ENCODE measurements around the gene SLC2A4. TPM values are rescaled to one million over a fixed set of nuclear protein-coding genes. Genes with fewer than 3 reads are reported as not detected.

SLC2A4 gene
- total RNA-seq, 2 donors from 2014 or later, result 1.2 to 7.7 TPM

DNA sequence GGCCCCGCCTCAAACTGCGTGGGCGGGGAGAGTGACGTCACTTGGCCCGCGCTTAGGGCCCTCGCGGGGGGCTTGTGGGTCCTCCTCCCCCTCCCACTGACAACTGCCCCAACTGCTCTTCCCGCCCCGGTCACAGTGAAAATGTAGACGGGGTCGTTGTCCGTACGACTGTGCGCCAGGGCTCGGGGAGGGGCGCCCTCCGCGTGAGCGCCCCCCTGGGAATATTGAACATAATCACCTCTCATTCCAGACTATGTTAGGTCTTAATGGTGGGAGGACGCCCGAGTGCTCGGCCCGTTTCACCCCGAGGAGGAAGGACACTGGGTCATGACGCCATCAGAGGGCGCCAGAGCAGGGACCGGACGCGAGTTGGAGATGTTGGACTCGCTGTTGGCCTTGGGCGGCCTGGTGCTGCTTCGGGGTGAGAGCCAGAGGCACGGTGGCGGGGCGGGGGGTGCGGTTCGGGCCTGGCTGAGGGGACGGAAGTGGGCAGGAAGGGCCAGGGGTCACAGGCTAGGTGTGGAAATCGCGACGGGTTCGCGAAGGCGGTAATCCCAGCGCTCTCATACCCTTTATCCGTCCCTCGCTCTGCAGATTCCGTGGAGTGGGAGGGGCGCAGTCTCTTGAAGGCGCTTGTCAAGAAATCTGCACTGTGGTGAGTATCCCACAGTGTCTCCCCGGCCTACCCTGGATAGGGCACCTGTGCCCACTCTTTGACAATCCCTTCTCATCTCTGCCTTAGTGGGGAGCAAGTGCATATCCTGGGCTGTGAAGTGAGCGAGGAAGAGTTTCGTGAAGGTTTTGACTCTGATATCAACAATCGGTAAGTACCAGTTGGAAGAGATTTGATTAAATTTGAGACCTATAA is 29.1 kb upstream of the SLC2A4 start, which contains the start of gene ELP5:
TSS of gene ELP5 (plus strand) at position 40 of the 868 bp plus-strand sequence. CDS start at position 376, 336 bp downstream.
- Histone ChIP-seq H3K27ac (peak within 1 kb of the TSS; percentile 99), H3K36me3 (peaks cover 12% of the 10 kb centered on the region), H3K9me3 (no peaks in the 10 kb centered on the region), H3K27me3 (replicated peaks; ENCODE audit: insufficient read depth) (no peaks in the 10 kb centered on the region), H3K4me3 (peak within 1 kb of the TSS; percentile 98), H3K4me1 (ENCODE audit: control insufficient read depth in 1 of 2, low read depth in 2 of 2) (peaks cover 18 to 36% of the 10 kb centered on the region in 2 donors)
- DNase-seq (ENCODE audit: low spot score), result peak; percentile 85
- TF ChIP-seq, protein P1, sequence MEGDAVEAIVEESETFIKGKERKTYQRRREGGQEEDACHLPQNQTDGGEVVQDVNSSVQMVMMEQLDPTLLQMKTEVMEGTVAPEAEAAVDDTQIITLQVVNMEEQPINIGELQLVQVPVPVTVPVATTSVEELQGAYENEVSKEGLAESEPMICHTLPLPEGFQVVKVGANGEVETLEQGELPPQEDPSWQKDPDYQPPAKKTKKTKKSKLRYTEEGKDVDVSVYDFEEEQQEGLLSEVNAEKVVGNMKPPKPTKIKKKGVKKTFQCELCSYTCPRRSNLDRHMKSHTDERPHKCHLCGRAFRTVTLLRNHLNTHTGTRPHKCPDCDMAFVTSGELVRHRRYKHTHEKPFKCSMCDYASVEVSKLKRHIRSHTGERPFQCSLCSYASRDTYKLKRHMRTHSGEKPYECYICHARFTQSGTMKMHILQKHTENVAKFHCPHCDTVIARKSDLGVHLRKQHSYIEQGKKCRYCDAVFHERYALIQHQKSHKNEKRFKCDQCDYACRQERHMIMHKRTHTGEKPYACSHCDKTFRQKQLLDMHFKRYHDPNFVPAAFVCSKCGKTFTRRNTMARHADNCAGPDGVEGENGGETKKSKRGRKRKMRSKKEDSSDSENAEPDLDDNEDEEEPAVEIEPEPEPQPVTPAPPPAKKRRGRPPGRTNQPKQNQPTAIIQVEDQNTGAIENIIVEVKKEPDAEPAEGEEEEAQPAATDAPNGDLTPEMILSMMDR (IDR thresholded peaks at IDR 0.05), result no peak
- peak; percentile 52 for ATAC-seq (ENCODE audit: insufficient number of reproducible peaks, low FRiP score, low read depth)

- H3K4me3 ChIP-seq, result peak overlapping the region; percentile 98
Measured at GRCh38 chr17:7253082-7253481, 28.4 kb upstream of the SLC2A4 start.

GRCh38 chr17:7254511-7254910 is 27.0 kb upstream of the SLC2A4 start:
- DNase-seq (ENCODE audit: low spot score), result no peak
- H3K4me1 ChIP-seq (ENCODE audit: control insufficient read depth in 1 of 2, low read depth in 2 of 2), result peaks cover 15 to 26% of the 10 kb centered on the region in 2 donors
- no peak overlapping the region for H3K27ac ChIP-seq
- H3K9me3 ChIP-seq, result no peaks in the 10 kb centered on the region
- peaks cover 26% of the 10 kb centered on the region for H3K36me3 ChIP-seq
- H3K4me3 ChIP-seq, result no peak overlapping the region
- TF ChIP-seq, protein P1 (IDR thresholded peaks at IDR 0.05), result no peak
- no peak for ATAC-seq (ENCODE audit: insufficient number of reproducible peaks, low FRiP score, low read depth)
- H3K27me3 ChIP-seq (replicated peaks; ENCODE audit: insufficient read depth), result no peaks in the 10 kb centered on the region

More at GRCh38 chr17:7253082-7253481, 28.4 kb upstream of the SLC2A4 start:
- DNase-seq (ENCODE audit: low spot score), result no peak
- Histone ChIP-seq H3K27ac (peak overlapping the region; percentile 99), H3K9me3 (no peaks in the 10 kb centered on the region), H3K27me3 (replicated peaks; ENCODE audit: insufficient read depth) (no peaks in the 10 kb centered on the region), H3K4me1 (ENCODE audit: control insufficient read depth in 1 of 2, low read depth in 2 of 2) (peaks cover 18 to 36% of the 10 kb centered on the region in 2 donors), H3K36me3 (peaks cover 18% of the 10 kb centered on the region)
- ATAC-seq (ENCODE audit: insufficient number of reproducible peaks, low FRiP score, low read depth), result no peak
- TF ChIP-seq, protein P1 (IDR thresholded peaks at IDR 0.05), result no peak

DNA sequence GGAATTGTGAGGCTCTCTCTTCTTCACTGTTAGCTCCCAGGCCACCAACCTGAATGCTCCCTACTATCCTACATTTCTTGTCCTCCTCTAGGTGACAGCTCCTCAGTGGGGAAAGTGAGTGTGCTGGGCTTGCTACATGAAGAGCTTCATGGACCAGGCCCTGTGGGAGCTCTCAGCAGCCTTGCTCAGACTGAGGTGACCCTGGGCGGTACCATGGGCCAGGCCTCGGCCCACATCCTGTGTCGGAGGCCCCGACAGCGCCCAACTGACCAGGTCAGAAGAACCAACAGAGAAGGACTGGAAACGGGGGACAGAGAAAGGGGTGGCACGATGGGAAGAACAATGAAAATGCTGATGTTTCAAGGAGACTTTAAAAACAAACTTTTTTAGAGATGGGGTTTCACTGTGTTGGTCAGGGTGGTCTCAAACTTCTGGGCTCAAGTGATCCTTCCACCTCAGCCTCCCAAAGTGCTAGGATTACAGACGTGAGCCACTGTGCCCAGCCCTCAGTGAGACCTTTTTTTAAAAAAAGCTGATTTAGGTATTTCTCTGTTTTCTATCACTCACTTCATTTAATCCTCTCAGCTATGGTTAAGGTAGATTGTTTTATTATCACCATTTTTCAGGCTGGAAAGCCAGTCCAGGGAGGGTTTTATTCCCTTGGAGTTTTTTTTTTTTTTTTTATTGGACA is 24.6 kb upstream of the SLC2A4 start:
- Histone ChIP-seq H3K4me3 (no peak overlapping the region), H3K4me1 (ENCODE audit: control insufficient read depth in 1 of 2, low read depth in 2 of 2) (peaks cover 13 to 20% of the 10 kb centered on the region in 2 donors), H3K9me3 (no peaks in the 10 kb centered on the region), H3K36me3 (peaks cover 26% of the 10 kb centered on the region), H3K27ac (no peak overlapping the region), H3K27me3 (replicated peaks; ENCODE audit: insufficient read depth) (peaks cover 4% of the 10 kb centered on the region)
- TF ChIP-seq, protein P1 (IDR thresholded peaks at IDR 0.05), result no peak
- no peak for ATAC-seq (ENCODE audit: insufficient number of reproducible peaks, low FRiP score, low read depth)
- no peak for DNase-seq (ENCODE audit: low spot score)
